Endothelial cell of umbilical vein (primary cell): ENCODE results near the gene DNAH11. TPM values are rescaled to one million over a fixed set of nuclear protein-coding genes. Genes with fewer than 3 reads are reported as not detected.

Source experiments
- BruUV-seq: library from RNA; stranded (reverse); fragments of 400-500 nt; replicated peaks from 2 replicates; lab custom pipeline; 2021; lab: Mats Ljungman, UMichigan
- CTCF ChIA-PET: fragments of 300-600, 350-600 bp; sonication (Branson Sonifier 250); formaldehyde crosslinking; loops from one replicate; lab custom pipeline; 2021; ENCODE audit warnings: antibody characterized with exemption, inconsistent platforms; lab: Charles Lee
- POLR2A ChIA-PET: fragments of 300-600, 350-600 bp; sonication (Branson Sonifier 250); formaldehyde crosslinking; loops from one replicate; lab custom pipeline; 2021; ENCODE audit warnings: antibody characterized with exemption, inconsistent platforms; lab: Charles Lee
- DNase-seq: peaks from one replicate; pipeline ENCODE4 v3.0.0-alpha.2; 2011; ENCODE audit warnings: low read depth, low spot score
- FAIRE-seq: peaks from 2 replicates; lab custom pipeline; 2011; peaks lifted over from hg19 to GRCh38; lab: Jason Lieb, UNC
- H2AFZ ChIP-seq: 2 replicates; pipeline ENCODE4 v1.6.0; 2012; ENCODE audit warnings: low read depth, low read length, control low read depth, inconsistent platforms
- H3K27ac ChIP-seq: 2 replicates; pipeline ENCODE4 v1.5.1; 2011; ENCODE audit warnings: low read depth, mild to moderate bottlenecking, control low read depth, low read length, moderate library complexity; ENCODE audit not compliant: insufficient read depth
- H3K27me3 ChIP-seq, 2 experiments: 2 replicates each; pipeline versions ENCODE4 v1.6.0 to v1.6.1; 2011; ENCODE audit warnings: low read length in 2 of 2, mixed read lengths in 1 of 2; ENCODE audit not compliant: control insufficient read depth in 2 of 2, insufficient read depth in 2 of 2
- H3K36me3 ChIP-seq, 2 experiments: 2 replicates in 1 of 2; 3 replicates in 1 of 2; pipeline ENCODE4 v1.5.1; 2011; ENCODE audit warnings: low read length in 2 of 2, mild to moderate bottlenecking in 1 of 2, moderate library complexity in 1 of 2; ENCODE audit not compliant: control insufficient read depth in 2 of 2, insufficient read depth in 2 of 2; ENCODE audit errors: extremely low read depth in 1 of 2
- H3K4me1 ChIP-seq: 3 replicates; pipeline ENCODE4 v1.5.1; 2011; ENCODE audit warnings: mild to moderate bottlenecking, low read length; ENCODE audit not compliant: control insufficient read depth, insufficient read depth; ENCODE audit errors: extremely low read depth
- H3K4me2 ChIP-seq: 2 replicates; pipeline ENCODE4 v1.6.1; 2011; ENCODE audit warnings: low read length, control low read depth, mixed read lengths; ENCODE audit not compliant: insufficient read depth
- H3K4me3 ChIP-seq, 3 experiments: fragments of 200-600 bp in 1 of 3; sonication (generic), shearing (Covaris generic) in 1 of 3; replicated peaks in 1 of 3; 2 replicates each; pipeline ENCODE4 v1.5.1; 2011 to 2016; ENCODE audit warnings: control low read depth in 3 of 3, low read length in 3 of 3, mild to moderate bottlenecking in 2 of 3, inconsistent platforms in 1 of 3, low read depth in 1 of 3, moderate library complexity in 1 of 3; ENCODE audit not compliant: insufficient read depth in 1 of 3
- H3K79me2 ChIP-seq: 2 replicates; pipeline ENCODE4 v1.6.0; 2012; ENCODE audit warnings: low read length, inconsistent platforms; ENCODE audit not compliant: control insufficient read depth, insufficient read depth
- H3K9ac ChIP-seq: replicated peaks from 2 replicates; pipeline ENCODE3; 2011; ENCODE audit warnings: low read length, control low read depth; ENCODE audit not compliant: insufficient read depth; ENCODE audit errors: extremely low read depth
- H3K9me1 ChIP-seq: replicated peaks from 3 replicates; pipeline ENCODE4 v1.6.0; 2011; ENCODE audit warnings: mild to moderate bottlenecking, low read length; ENCODE audit not compliant: control insufficient read depth, insufficient read depth; ENCODE audit errors: extremely low read depth
- H3K9me3 ChIP-seq: replicated peaks from 2 replicates; pipeline ENCODE4 v1.5.1; 2012; ENCODE audit warnings: low read length, inconsistent platforms; ENCODE audit not compliant: control insufficient read depth, insufficient read depth
- H4K20me1 ChIP-seq: replicated peaks from 2 replicates; pipeline ENCODE3; 2011; ENCODE audit warnings: mild to moderate bottlenecking, low read length; ENCODE audit not compliant: control insufficient read depth, insufficient read depth; ENCODE audit errors: extremely low read depth
- EZH2 ChIP-seq: IDR thresholded peaks from 2 replicates; pipeline ENCODE4 v1.6.1; 2012; ENCODE audit warnings: borderline replicate concordance, low read depth, mild to moderate bottlenecking, moderate library complexity, low read length, inconsistent platforms; ENCODE audit not compliant: severe bottlenecking
- FOS ChIP-seq: IDR thresholded peaks from 2 replicates; pipeline ENCODE4 v1.6.1; 2011; ENCODE audit warnings: mild to moderate bottlenecking, low read length, moderate library complexity, borderline replicate concordance; ENCODE audit not compliant: insufficient read depth
- GATA2 ChIP-seq: IDR thresholded peaks from 2 replicates; pipeline ENCODE4 v1.7.0; 2011; ENCODE audit warnings: low read depth, mild to moderate bottlenecking, moderate library complexity, mixed read lengths, low read length; ENCODE audit not compliant: insufficient read length, insufficient read depth
- JUN ChIP-seq: IDR thresholded peaks from 2 replicates; pipeline ENCODE4 v1.6.1; 2011; ENCODE audit warnings: borderline replicate concordance, low read depth; ENCODE audit not compliant: insufficient read length, insufficient read depth
- MAX ChIP-seq: IDR thresholded peaks from 2 replicates; pipeline ENCODE4 v1.6.1; 2011; ENCODE audit not compliant: insufficient read depth, insufficient read length
- MYC ChIP-seq: IDR thresholded peaks from one replicate; pipeline ENCODE4 v1.6.1; 2011; ENCODE audit warnings: mild to moderate bottlenecking, low read depth, low read length
- POLR2A ChIP-seq: IDR thresholded peaks from 2 replicates; pipeline ENCODE4 v1.6.1; 2012; ENCODE audit warnings: low read depth, mild to moderate bottlenecking, control low read depth, low read length
- POLR2AphosphoS5 ChIP-seq: IDR thresholded peaks from 2 replicates; pipeline ENCODE4 v1.6.1; 2012; ENCODE audit warnings: low read depth, mild to moderate bottlenecking, control low read depth, low read length, moderate library complexity; ENCODE audit not compliant: insufficient read depth
- dilution Hi-C: fragments of 300-500 bp; cut with MboI; formaldehyde crosslinking; loops from one replicate; pipeline ENCODE4 v1.15.0; 2019; ENCODE audit warnings: low sequenced_read_pairs; ENCODE audit not compliant: extremely low pct_ligation_motif_present
- intact Hi-C: fragments of 100-400 bp; cut with micrococcal nuclease; formaldehyde crosslinking; loops from one replicate; pipeline ENCODE4 v1.10.0; 2022
- polyA plus RNA-seq, 4 experiments: library from polyadenylated mRNA; depleted of rRNA in 3 of 4; stranded (reverse) in 3 of 4; unstranded in 1 of 4; fragments of >200 nt; gene quantifications; 2 replicates each; pipeline versions ENCODE4 v1.2.1 to v1.2.3, GENCODE V29; 2011 to 2012; ENCODE audit warnings: missing spikeins in 1 of 4
- total RNA-seq: library from RNA; stranded (reverse); gene quantifications from 2 replicates; pipeline ENCODE4 v1.2.3, GENCODE V29; 2021
- TF ChIP-seq, protein P1 (sequence below), 2 donors: IDR thresholded peaks; 1 replicate in 1 of 2; 2 replicates in 1 of 2; pipeline ENCODE4 v1.5.1; 2011; ENCODE audit warnings: low read length in 2 of 2, mild to moderate bottlenecking in 2 of 2, moderate library complexity in 2 of 2, control low read depth in 1 of 2, inconsistent platforms in 1 of 2, low read depth in 1 of 2; ENCODE audit not compliant: insufficient read depth in 1 of 2; ENCODE audit errors: extremely low read depth in 1 of 2

Gene DNAH11
- total and polyA plus RNA-seq, 2 donors (not counting 3 experiments of a cell fraction or from before 2014, with no cell fraction given), result 0.69 to 0.91 TPM

GRCh38 chr7:21670496-21670895, 127.7 kb downstream of the DNAH11 start:
- ChIA-PET CTCF (interaction anchor here (1.1 kb wide), 1 partner anchor 11 kb away, joined by 3 read pairs; no protein-coding TSS in a partner anchor), POLR2A (no interaction called here)
- Histone ChIP-seq H3K36me3 (no peaks in the 10 kb centered on the region), H3K4me1 (no peaks in the 10 kb centered on the region), H3K27ac (no peak overlapping the region), H3K9ac (no peak overlapping the region), H3K4me3 (no peak overlapping the region), H3K4me2 (no peak overlapping the region), H2AFZ (no peak overlapping the region), H3K27me3 (peaks cover 1 to 2% of the 10 kb centered on the region in 2 experiments), H3K79me2 (no peaks in the 10 kb centered on the region), H3K9me3 (no peaks in the 10 kb centered on the region), H3K9me1 (no peaks in the 10 kb centered on the region), H4K20me1 (no peaks in the 10 kb centered on the region)
- dilution Hi-C loops (no loop called here), intact Hi-C loops (no loop called here)
- BruUV-seq, result no TSS peak
- no peak for DNase-seq
- FAIRE-seq, result no peak
- no peak for TF ChIP-seq MYC
- TF ChIP-seq GATA2, result no peak
- no peak for TF ChIP-seq POLR2AphosphoS5
- no peak for TF ChIP-seq MAX
- TF ChIP-seq POLR2A, result no peak
- TF ChIP-seq, protein P1, sequence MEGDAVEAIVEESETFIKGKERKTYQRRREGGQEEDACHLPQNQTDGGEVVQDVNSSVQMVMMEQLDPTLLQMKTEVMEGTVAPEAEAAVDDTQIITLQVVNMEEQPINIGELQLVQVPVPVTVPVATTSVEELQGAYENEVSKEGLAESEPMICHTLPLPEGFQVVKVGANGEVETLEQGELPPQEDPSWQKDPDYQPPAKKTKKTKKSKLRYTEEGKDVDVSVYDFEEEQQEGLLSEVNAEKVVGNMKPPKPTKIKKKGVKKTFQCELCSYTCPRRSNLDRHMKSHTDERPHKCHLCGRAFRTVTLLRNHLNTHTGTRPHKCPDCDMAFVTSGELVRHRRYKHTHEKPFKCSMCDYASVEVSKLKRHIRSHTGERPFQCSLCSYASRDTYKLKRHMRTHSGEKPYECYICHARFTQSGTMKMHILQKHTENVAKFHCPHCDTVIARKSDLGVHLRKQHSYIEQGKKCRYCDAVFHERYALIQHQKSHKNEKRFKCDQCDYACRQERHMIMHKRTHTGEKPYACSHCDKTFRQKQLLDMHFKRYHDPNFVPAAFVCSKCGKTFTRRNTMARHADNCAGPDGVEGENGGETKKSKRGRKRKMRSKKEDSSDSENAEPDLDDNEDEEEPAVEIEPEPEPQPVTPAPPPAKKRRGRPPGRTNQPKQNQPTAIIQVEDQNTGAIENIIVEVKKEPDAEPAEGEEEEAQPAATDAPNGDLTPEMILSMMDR (IDR thresholded peaks at IDR 0.05; ENCODE audit: extremely low read depth in 1 of 2, insufficient read depth in 1 of 2, low read depth in 1 of 2, low read length in 2 of 2), result no peak
- no peak for TF ChIP-seq FOS
- no peak for TF ChIP-seq JUN
- no peak for TF ChIP-seq EZH2
